ENCODE measurements around the gene DERL3.

DERL3 gene

DNA sequence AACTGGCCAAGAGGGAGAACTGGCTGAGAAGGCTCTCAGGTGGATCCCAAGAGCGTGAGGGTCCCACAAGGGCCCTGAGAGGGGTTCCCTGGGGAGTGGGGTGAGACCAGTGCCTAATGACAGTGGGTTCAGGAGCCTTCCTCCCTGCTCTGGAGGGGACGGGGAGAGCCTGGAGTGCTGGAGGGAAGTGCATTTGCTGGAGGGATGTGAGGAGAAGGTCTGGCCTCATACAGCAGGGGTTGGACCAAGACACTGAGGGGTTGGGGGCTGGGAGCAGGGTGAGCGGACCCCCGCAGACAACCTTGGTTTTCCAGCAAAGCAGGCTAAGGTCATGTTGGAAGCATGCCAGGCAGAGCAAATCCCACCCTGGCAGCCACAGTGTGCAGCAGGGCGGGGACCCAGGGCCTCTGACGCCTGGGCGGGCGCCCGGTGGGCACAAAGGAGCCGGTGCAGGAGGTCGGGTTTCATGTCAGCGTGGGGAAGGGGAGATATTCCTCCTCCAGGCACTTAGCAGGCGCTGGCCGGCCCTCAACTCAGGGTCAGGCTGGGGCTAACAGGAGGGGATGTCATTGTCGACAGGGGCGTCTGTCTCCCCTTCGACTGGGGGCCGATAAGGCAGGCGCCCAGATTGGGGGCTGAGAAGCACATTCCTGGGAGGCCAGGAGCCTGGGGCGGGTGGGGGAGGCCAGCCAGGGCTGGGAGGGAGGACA is 3.1 kb upstream of the DERL3 start:
- Histone ChIP-seq H3K9me3 (ENCODE audit: insufficient read depth, low read depth, low read length) (peaks cover 2% of the 10 kb centered on the region), H3K14ac (ENCODE audit: low read length) (no peak overlapping the region)

DNA sequence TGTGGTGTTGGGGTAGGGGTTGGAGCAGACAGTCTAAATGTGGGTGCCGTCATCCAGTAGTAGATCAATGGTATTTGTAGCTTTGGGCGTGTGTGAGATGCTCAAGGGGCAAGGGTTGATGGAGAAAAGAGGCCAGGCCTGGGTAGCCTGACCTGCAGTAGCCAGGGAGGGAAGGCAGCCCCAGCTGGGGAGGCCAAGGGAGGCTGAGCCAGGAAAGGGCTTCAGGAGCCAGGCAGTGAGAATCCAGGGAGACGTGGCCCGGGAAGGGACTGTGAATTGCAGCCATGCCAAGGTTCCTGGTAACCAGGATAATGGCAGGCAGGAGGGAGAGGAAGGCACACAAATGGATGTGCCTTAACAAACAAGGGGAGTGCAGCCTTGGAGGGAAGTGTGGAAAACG is 2.5 kb upstream of the DERL3 start:
- H3K9ac ChIP-seq (ENCODE audit: low read length): no peak overlapping the region
- H4K91ac ChIP-seq (ENCODE audit: low read depth, low read length): no peak overlapping the region
- no peak overlapping the region for H3K4me3 ChIP-seq (ENCODE audit: low read depth, low read length)
- H2BK120ac ChIP-seq (ENCODE audit: insufficient read depth, low read length, poor library complexity): no peak overlapping the region
- H3K4me2 ChIP-seq (ENCODE audit: low read length): no peak overlapping the region
- H3K27me3 ChIP-seq (ENCODE audit: insufficient read depth, low read length): no peaks in the 10 kb centered on the region
- H3K79me1 ChIP-seq (ENCODE audit: low read length): no peaks in the 10 kb centered on the region
- H3K4ac ChIP-seq (ENCODE audit: low read depth, low read length): no peak overlapping the region
- H3K79me2 ChIP-seq (ENCODE audit: control insufficient read depth, insufficient read depth, low read length, poor library complexity): no peaks in the 10 kb centered on the region
- H2BK5ac ChIP-seq (ENCODE audit: low read depth, low read length, poor library complexity): no peak overlapping the region
- H3K36me3 ChIP-seq (ENCODE audit: control insufficient read depth in 1 of 2, insufficient read depth in 2 of 2, low read length in 2 of 2): peaks cover 2 to 3% of the 10 kb centered on the region in 2 experiments
- no peak for DNase-seq
- no peak overlapping the region for H4K12ac ChIP-seq (ENCODE audit: low read depth, low read length)
- H2BK12ac ChIP-seq (ENCODE audit: low read length): no peak overlapping the region
- no peak overlapping the region for H3K27ac ChIP-seq (ENCODE audit: low read depth, low read length)
- no peak overlapping the region for H4K8ac ChIP-seq (ENCODE audit: low read depth, low read length)
- H3K14ac ChIP-seq (ENCODE audit: low read length): no peak overlapping the region
- no peak overlapping the region for H3K18ac ChIP-seq (ENCODE audit: low read length)
- WGBS (ENCODE audit: extremely low coverage, insufficient coverage, insufficient read length): no CpG with 5 or more reads among the region's 5 CpGs
- H2AFZ ChIP-seq (ENCODE audit: insufficient read depth, low read length, poor library complexity): no peak overlapping the region
- no peak overlapping the region for H3K23ac ChIP-seq (ENCODE audit: low read length)
- no peak overlapping the region for H2AK5ac ChIP-seq (ENCODE audit: low read length)
- peaks cover 2% of the 10 kb centered on the region for H3K9me3 ChIP-seq (ENCODE audit: insufficient read depth, low read depth, low read length)
- peaks cover 6 to 15% of the 10 kb centered on the region in 2 experiments for H3K4me1 ChIP-seq (ENCODE audit: control insufficient read depth in 1 of 2, insufficient read depth in 2 of 2, low read length in 2 of 2)

More for the DNA sequence above, 3.1 kb upstream of the DERL3 start:
- Histone ChIP-seq H3K4ac (ENCODE audit: low read depth, low read length) (no peak overlapping the region), H3K9ac (ENCODE audit: low read length) (no peak overlapping the region), H4K91ac (ENCODE audit: low read depth, low read length) (no peak overlapping the region), H3K36me3 (ENCODE audit: control insufficient read depth in 1 of 2, insufficient read depth in 2 of 2, low read length in 2 of 2) (no peaks in the 10 kb centered on the region), H3K4me1 (ENCODE audit: control insufficient read depth in 1 of 2, insufficient read depth in 2 of 2, low read length in 2 of 2) (peaks cover 6 to 17% of the 10 kb centered on the region in 2 experiments), H3K79me1 (ENCODE audit: low read length) (no peaks in the 10 kb centered on the region), H2AK5ac (ENCODE audit: low read length) (no peak overlapping the region), H3K18ac (ENCODE audit: low read length) (no peak overlapping the region), H3K4me3 (ENCODE audit: low read depth, low read length) (no peak overlapping the region), H4K8ac (ENCODE audit: low read depth, low read length) (no peak overlapping the region), H4K12ac (ENCODE audit: low read depth, low read length) (no peak overlapping the region), H2BK120ac (ENCODE audit: insufficient read depth, low read length, poor library complexity) (no peak overlapping the region), H3K4me2 (ENCODE audit: low read length) (no peak overlapping the region), H2AFZ (ENCODE audit: insufficient read depth, low read length, poor library complexity) (no peak overlapping the region), H3K27me3 (ENCODE audit: insufficient read depth, low read length) (no peaks in the 10 kb centered on the region), H3K23ac (ENCODE audit: low read length) (no peak overlapping the region), H3K79me2 (ENCODE audit: control insufficient read depth, insufficient read depth, low read length, poor library complexity) (no peaks in the 10 kb centered on the region), H2BK12ac (ENCODE audit: low read length) (no peak overlapping the region), H3K27ac (ENCODE audit: low read depth, low read length) (no peak overlapping the region), H2BK5ac (ENCODE audit: low read depth, low read length, poor library complexity) (no peak overlapping the region)
- WGBS (ENCODE audit: extremely low coverage, insufficient coverage, insufficient read length): no CpG with 5 or more reads among the region's 20 CpGs
- no peak for DNase-seq

DNA sequence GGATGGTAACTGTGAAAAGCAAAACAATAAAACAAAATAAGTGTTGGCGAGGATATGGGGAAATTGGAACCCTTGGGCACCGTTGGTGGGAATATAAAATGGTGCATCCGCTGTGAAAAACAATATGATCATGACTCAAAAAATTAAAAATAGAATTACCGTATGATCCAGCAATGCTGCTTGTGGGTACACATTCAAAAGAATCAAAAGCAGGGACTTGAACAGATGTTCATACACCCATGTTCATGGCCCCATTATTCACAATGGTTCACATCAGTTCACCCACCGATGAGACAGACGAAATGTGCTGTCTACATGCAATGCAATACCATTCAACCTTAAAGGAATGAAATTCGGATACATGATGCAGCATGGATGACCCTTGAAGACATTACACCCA is 1.2 kb upstream of the DERL3 start:
- no peak overlapping the region for H3K23ac ChIP-seq (ENCODE audit: low read length)
- no peak overlapping the region for H2AK5ac ChIP-seq (ENCODE audit: low read length)
- no peaks in the 10 kb centered on the region for H3K27me3 ChIP-seq (ENCODE audit: insufficient read depth, low read length)
- no peak overlapping the region for H3K4me3 ChIP-seq (ENCODE audit: low read depth, low read length)
- H3K4ac ChIP-seq (ENCODE audit: low read depth, low read length): no peak overlapping the region
- no peak overlapping the region for H3K9ac ChIP-seq (ENCODE audit: low read length)
- H2BK12ac ChIP-seq (ENCODE audit: low read length): no peak overlapping the region
- H4K8ac ChIP-seq (ENCODE audit: low read depth, low read length): no peak overlapping the region
- H4K91ac ChIP-seq (ENCODE audit: low read depth, low read length): no peak overlapping the region
- no peak overlapping the region for H2AFZ ChIP-seq (ENCODE audit: insufficient read depth, low read length, poor library complexity)
- H4K12ac ChIP-seq (ENCODE audit: low read depth, low read length): no peak overlapping the region
- no peak overlapping the region for H3K18ac ChIP-seq (ENCODE audit: low read length)
- H3K79me1 ChIP-seq (ENCODE audit: low read length): no peaks in the 10 kb centered on the region
- no peak overlapping the region for H3K14ac ChIP-seq (ENCODE audit: low read length)
- no peak overlapping the region for H2BK5ac ChIP-seq (ENCODE audit: low read depth, low read length, poor library complexity)
- no peak overlapping the region for H3K27ac ChIP-seq (ENCODE audit: low read depth, low read length)
- H3K4me2 ChIP-seq (ENCODE audit: low read length): no peak overlapping the region
- no CpG with 5 or more reads among the region's 7 CpGs for WGBS (ENCODE audit: extremely low coverage, insufficient coverage, insufficient read length)
- H2BK120ac ChIP-seq (ENCODE audit: insufficient read depth, low read length, poor library complexity): no peak overlapping the region
- H3K36me3 ChIP-seq (ENCODE audit: control insufficient read depth in 1 of 2, insufficient read depth in 2 of 2, low read length in 2 of 2): peaks cover 14 to 16% of the 10 kb centered on the region in 2 experiments
- no peaks in the 10 kb centered on the region for H3K79me2 ChIP-seq (ENCODE audit: control insufficient read depth, insufficient read depth, low read length, poor library complexity)
- no peak for DNase-seq
- peaks cover 6 to 12% of the 10 kb centered on the region in 2 experiments for H3K4me1 ChIP-seq (ENCODE audit: control insufficient read depth in 1 of 2, insufficient read depth in 2 of 2, low read length in 2 of 2)
- peaks cover 2% of the 10 kb centered on the region for H3K9me3 ChIP-seq (ENCODE audit: insufficient read depth, low read depth, low read length)

DNA sequence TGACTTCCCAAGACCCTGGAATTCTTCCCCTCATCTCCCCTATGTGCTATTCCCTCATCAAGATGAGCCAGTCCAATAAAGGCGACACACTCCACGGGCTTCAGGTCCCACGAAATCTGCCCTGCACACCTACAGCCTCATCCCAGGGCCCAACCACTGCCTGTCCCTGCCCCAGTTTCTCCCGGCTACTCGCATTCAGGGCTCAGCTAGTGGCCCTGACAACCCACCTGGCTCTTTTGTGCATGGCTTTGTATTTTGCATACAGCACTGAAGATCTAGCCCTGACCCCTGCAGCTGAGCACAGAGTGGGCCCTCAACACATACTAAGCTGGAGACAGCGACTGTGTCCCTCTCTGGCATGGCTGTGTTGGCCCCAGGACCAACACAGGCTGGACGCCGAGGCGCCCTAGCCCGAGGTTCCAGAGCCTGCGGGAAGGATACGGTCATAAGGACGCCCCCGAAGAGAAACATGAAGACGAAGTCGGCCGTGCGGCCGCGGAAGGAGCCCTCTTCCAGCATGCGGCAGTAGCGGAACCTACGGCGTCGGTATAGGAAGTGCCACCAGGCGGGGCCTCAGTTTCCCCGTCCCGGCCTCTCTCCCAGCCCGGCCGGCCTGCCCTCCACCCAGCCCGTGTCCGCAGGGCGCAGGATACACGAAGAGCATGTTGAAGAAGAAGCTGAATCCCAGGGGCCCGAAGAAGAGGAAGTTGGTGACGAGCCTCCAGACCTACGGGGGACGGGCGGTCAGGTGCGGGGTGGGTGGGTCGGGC is 710 bp downstream of the DERL3 start:
- Histone ChIP-seq H4K8ac (ENCODE audit: low read depth, low read length) (no peak overlapping the region), H2AFZ (ENCODE audit: insufficient read depth, low read length, poor library complexity) (no peak overlapping the region), H3K4ac (ENCODE audit: low read depth, low read length) (no peak overlapping the region), H3K14ac (ENCODE audit: low read length) (no peak overlapping the region), H3K4me2 (ENCODE audit: low read length) (peak overlapping the region; percentile 69), H2BK5ac (ENCODE audit: low read depth, low read length, poor library complexity) (no peak overlapping the region), H3K18ac (ENCODE audit: low read length) (no peak overlapping the region), H3K9ac (ENCODE audit: low read length) (no peak overlapping the region), H3K36me3 (ENCODE audit: control insufficient read depth in 1 of 2, insufficient read depth in 2 of 2, low read length in 2 of 2) (peaks cover 31 to 33% of the 10 kb centered on the region in 2 experiments), H3K4me1 (ENCODE audit: control insufficient read depth in 1 of 2, insufficient read depth in 2 of 2, low read length in 2 of 2) (peaks cover 6 to 12% of the 10 kb centered on the region in 2 experiments), H4K12ac (ENCODE audit: low read depth, low read length) (no peak overlapping the region), H3K27ac (ENCODE audit: low read depth, low read length) (no peak overlapping the region), H3K9me3 (ENCODE audit: insufficient read depth, low read depth, low read length) (peaks cover 2% of the 10 kb centered on the region), H3K27me3 (ENCODE audit: insufficient read depth, low read length) (no peaks in the 10 kb centered on the region), H2BK12ac (ENCODE audit: low read length) (no peak overlapping the region), H2BK120ac (ENCODE audit: insufficient read depth, low read length, poor library complexity) (no peak overlapping the region), H3K79me2 (ENCODE audit: control insufficient read depth, insufficient read depth, low read length, poor library complexity) (no peaks in the 10 kb centered on the region), H2AK5ac (ENCODE audit: low read length) (no peak overlapping the region), H4K91ac (ENCODE audit: low read depth, low read length) (no peak overlapping the region), H3K4me3 (ENCODE audit: low read depth, low read length) (no peak overlapping the region), H3K79me1 (ENCODE audit: low read length) (no peaks in the 10 kb centered on the region), H3K23ac (ENCODE audit: low read length) (no peak overlapping the region)
- no CpG with 5 or more reads among the region's 41 CpGs for WGBS (ENCODE audit: extremely low coverage, insufficient coverage, insufficient read length)
- no peak for DNase-seq

Measured in trophoblast cell (in vitro differentiated cells and primary cell).